ENCODE data around the gene SYPL2. TPM values are rescaled to one million over a fixed set of nuclear protein-coding genes. Genes with fewer than 3 reads are reported as not detected.
"Not testable (repeated sequence)": the region's sequence is repeated elsewhere in the genome, so short reads cannot be mapped to it uniquely, and the experiment has no call there.

SYPL2 gene
- total and polyA plus RNA-seq, 8 donors = 0.45 to 1.0 (median 0.58) TPM; not detected in 3

- peaks cover 0 to 38% (median 15%) of the 10 kb centered on the region in 3 donors for H3K27me3 ChIP-seq
- no peak for TF ChIP-seq POLR2AphosphoS5 (IDR thresholded peaks at IDR 0.05)
- no peak for TF ChIP-seq POLR2A (IDR thresholded peaks at IDR 0.05)
- no peak for TF ChIP-seq EP300 (IDR thresholded peaks at IDR 0.05)
- TF ChIP-seq CTCF (IDR thresholded peaks at IDR 0.05) = no peak
These were observed 22.0 kb upstream of the SYPL2 start for GRCh38 chr1:109444346-109444745.

GRCh38 chr1:109445949-109446695 is 20.2 kb upstream of the SYPL2 start:
- H3K4me3 ChIP-seq; intact Hi-C loops (cut with DNase I; ENCODE audit: low total_unique reads); H3K4me1 ChIP-seq; H3K36me3 ChIP-seq; H3K9me3 ChIP-seq; H3K27ac ChIP-seq; DNase-seq: not testable (repeated sequence)
- 62 to 66% (median 64%) methylated on average over 11 of the region's 11 CpGs for WGBS, 5 donors
- peaks cover 0 to 38% (median 15%) of the 10 kb centered on the region in 3 donors for H3K27me3 ChIP-seq

More at GRCh38 chr1:109444346-109444745, 22.0 kb upstream of the SYPL2 start:
- Histone ChIP-seq H3K9me3 (no peaks in the 10 kb centered on the region), H3K4me1 (no peaks in the 10 kb centered on the region), H3K27ac (no peak overlapping the region), H3K36me3 (no peaks in the 10 kb centered on the region), H3K4me3 (no peak overlapping the region)
- intact Hi-C loops (cut with DNase I; ENCODE audit: low total_unique reads) = no loop called here
- DNase-seq = no peak
- 62 to 93% (median 92%) methylated on average over 1 of the region's 1 CpG for WGBS, 5 donors

GRCh38 chr1:109447524-109447923 is 18.8 kb upstream of the SYPL2 start:
- no peaks in the 10 kb centered on the region for H3K4me1 ChIP-seq
- intact Hi-C loops (cut with DNase I; ENCODE audit: low total_unique reads) = no loop called here
- H3K27me3 ChIP-seq = peaks cover 0 to 40% (median 15%) of the 10 kb centered on the region in 3 donors
- H3K27ac ChIP-seq = no peak overlapping the region
- DNase-seq = no peak
- H3K4me3 ChIP-seq = no peak overlapping the region
- no peak for TF ChIP-seq POLR2AphosphoS5 (IDR thresholded peaks at IDR 0.05)
- no peak for TF ChIP-seq CTCF (IDR thresholded peaks at IDR 0.05)
- TF ChIP-seq EP300 (IDR thresholded peaks at IDR 0.05) = no peak
- TF ChIP-seq POLR2A (IDR thresholded peaks at IDR 0.05) = no peak
- no peaks in the 10 kb centered on the region for H3K36me3 ChIP-seq
- no peaks in the 10 kb centered on the region for H3K9me3 ChIP-seq
- WGBS, 5 donors = 61 to 73% (median 69%) methylated on average over 4 of the region's 4 CpGs

- Histone ChIP-seq H3K4me3 (no peak overlapping the region), H3K4me1 (no peaks in the 10 kb centered on the region), H3K36me3 (no peaks in the 10 kb centered on the region), H3K27me3 (peaks cover 0 to 13% (median 0%) of the 10 kb centered on the region in 3 donors), H3K27ac (no peak overlapping the region), H3K9me3 (peaks cover 0 to 16% (median 13%) of the 10 kb centered on the region in 4 donors)
- intact Hi-C loops (cut with DNase I; ENCODE audit: low total_unique reads) = no loop called here
- DNase-seq = no peak
- no peak for TF ChIP-seq POLR2AphosphoS5 (IDR thresholded peaks at IDR 0.05)
- TF ChIP-seq CTCF (IDR thresholded peaks at IDR 0.05) = no peak
- no peak for TF ChIP-seq POLR2A (IDR thresholded peaks at IDR 0.05)
- no peak for TF ChIP-seq EP300 (IDR thresholded peaks at IDR 0.05)
- 87 to 97% (median 95%) methylated on average over 1 of the region's 1 CpG for WGBS, 5 donors
These were observed 11.7 kb upstream of the SYPL2 start for GRCh38 chr1:109454497-109455133.

Measured in stomach (tissue), 9 donors.